ENCODE measurements around the gene MRAS.
A peak's percentile ranks its signal among the peaks of the same experiment; 100 is the strongest.

Gene MRAS

DNA sequence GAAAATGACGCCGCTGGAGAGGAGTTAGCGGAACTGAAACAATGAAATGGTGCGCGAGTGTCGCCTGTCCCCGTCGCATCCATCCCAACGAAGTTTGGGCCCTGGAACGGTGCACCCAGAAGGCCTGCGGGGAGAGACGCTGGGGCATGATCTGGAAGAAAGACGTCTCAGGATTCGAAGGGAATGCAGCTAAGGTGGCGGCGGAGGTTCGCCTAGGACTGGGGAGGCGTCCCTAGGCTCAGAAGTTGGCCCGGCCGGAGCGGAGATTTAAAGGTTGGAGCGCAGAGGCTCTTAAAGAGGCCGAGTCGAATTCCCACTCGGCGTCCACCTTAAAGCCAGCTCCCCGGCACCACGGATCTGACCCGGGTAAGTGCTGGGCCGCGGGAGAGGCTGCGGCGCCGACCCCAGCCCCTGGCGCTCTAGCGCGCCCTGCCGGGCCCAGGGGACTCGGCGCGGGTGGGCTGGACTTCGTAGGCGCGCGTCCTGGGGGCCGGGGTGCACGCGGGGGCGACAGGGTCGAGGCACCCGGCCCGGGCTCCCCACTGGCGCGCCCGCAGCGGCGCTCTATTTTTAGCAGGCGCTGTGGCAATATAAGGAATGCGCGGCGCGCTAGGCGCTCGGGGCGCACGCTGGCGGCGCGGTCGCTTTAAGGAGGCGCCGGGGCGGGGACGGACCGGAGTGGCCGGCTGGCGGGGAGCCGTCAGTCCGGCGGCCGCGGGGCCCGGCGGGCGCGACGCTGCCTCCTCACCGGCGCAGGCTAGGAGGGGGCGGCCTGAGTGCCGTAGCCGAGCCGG is at the start of gene MRAS:
Gene MRAS, plus strand, starts transcription at position 620 of the 794 bp plus-strand sequence. CDS start 24,305 bp downstream, outside the sequence.
- DNase-seq: peak in 52 of 56 donors; percentile 19 to 89 (median 66)

DNA sequence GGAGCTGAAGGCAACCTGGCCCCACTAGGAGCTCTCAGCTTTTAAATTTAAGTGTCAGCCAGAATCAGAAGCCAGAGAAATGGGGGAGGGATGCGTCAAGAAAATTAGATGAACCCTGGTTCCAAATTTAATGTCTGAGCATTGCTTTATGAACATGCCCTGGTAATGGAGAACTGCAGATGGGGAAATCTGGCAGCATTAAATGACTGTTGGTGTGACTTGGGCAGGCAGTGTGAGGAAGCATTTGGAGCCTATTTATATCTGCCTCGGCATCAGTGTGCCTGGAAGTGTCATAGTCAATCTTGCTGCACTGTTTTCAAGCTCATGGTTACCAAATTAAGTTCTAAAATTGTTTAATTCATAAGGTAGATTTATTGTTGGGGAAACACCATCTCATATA is 47.7 kb upstream of the MRAS start:
- peak in 1 of 56 donors; percentile 3 for DNase-seq

DNA sequence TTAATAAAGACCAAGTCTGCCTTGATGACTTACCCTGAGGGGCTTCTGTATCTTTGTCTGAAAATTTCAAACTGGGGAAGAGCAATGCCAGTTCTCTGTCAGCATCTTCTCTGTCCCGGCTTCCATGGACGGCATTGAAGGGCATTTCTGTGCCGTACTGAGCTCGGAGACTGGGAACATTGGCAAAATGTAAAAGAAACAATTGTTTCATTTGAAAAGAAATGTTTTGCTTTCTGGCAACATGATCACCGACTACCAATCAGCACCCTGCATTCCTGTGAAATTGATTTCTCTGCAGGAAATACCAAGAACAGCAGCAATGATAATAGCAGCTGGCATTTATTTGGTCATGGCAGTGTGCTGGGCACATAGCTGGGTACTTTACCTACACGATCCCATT is 44.9 kb upstream of the MRAS start:
- DNase-seq: peak in 9 of 56 donors; percentile 7 to 34 (median 12)

DNA sequence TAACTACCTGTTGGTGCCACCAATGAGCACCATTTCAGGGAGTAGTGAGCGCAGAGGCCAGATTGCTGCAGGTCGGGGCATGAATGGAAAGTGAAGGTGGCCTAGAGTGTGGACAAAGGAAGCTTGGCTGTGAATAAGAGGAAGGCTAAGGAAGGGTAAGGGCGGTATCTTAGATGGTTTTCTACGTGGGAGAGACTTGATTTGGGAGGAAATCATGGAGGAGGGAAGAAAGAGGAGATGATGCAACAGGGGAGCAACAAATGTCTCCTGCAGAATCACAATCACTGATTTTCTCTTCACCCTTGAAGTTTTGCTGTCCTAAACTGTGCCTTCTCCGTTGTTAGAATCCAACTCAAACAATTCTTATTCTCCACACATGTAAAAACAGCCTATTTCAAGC is 40.5 kb upstream of the MRAS start:
- no peak for DNase-seq

DNA sequence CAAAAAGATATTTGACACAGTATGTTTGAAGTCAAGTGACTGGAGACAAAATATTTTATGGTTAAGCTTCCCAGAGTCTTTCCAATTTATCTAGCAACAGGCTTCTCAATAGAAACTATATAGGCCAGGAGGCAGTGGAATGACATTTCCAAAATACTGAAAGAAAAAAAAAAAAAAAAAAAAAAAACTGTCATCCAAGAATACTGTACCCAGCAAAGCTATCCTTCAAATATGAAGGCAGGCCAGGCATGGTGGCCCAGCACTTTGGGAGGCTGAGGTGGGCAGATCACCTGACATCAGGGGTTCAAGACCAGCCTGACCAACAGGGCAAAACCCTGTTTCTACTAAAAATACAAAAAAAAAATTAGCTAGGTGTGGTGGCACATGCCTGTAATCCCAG is 39.6 kb upstream of the MRAS start:
- no peak for DNase-seq

DNA sequence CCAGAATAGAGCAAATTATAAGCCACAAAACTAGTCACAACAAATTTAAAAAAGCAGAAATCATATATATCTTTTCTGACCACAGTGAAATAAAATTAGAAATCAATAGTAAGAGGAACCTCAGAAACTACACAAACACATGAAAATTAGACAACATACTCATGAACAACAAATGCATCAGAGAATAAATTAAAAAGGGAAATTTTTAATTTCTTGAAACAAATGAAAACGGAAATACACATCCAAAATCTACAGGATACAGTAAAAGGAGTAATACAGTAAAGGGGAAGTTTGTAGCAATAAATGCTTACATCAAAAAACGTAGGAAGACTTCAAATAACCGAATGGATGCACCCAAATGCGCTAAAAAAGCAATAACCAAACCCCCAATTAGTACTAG is 37.9 kb upstream of the MRAS start:
- DNase-seq: no peak

DNA sequence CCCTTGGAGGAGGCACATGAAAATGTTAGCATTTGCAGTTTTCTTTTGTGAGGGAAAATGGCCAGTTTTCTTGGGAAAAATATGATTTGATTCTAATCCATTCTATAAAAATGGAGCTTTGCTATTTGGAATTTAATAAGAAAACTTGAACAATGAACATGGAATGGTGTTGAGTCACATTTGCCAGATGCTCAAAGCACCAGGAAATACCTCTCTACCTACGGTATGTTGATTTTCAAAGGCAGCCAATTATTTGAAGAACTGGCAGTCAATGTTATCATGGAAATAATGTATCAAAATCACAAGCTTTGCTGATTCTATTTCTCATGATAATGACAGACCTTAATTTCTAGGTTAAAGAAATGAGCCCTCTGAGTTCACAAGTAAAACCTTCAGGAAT is 33.6 kb upstream of the MRAS start:
- no peak for DNase-seq

DNA sequence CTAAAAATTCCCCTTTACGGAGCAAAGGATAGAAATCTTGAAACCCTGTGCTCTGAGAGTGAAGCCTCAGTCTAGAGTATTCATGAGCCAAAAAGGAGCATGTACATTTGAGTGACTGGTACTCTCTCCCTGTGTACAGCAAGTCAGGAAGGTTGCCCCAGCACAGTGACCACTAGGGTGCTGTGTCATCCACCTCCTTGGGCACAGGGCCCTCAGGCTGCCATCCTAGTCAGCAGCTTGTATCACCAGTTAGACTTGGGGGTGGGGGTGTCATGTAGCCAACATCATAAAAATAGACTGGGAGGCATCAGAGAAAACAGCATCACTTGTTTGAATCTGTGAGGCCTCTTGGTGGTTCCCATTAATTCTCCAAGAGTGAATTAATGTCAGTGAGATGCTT is 30.7 kb upstream of the MRAS start:
- DNase-seq: no peak

DNA sequence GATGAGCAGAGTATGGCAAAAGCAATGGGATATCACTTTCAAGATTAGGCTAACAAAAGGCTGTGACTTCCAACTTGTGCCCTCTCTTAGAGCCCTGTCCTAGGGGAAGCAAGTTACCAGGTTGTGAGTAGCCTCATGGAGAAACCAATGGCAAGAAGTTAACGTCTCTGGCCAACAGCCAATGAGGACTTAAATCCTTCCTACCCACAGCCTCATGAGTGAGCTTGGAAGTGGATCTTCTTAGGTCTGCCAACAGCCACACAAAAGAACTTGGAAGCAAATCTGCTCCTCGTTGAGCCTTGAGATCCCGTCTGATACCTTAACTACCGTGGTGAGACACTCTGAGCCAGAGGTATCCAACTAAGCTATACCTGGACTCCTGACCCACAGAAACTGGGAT is 24.4 kb upstream of the MRAS start:
- DNase-seq: no peak

DNA sequence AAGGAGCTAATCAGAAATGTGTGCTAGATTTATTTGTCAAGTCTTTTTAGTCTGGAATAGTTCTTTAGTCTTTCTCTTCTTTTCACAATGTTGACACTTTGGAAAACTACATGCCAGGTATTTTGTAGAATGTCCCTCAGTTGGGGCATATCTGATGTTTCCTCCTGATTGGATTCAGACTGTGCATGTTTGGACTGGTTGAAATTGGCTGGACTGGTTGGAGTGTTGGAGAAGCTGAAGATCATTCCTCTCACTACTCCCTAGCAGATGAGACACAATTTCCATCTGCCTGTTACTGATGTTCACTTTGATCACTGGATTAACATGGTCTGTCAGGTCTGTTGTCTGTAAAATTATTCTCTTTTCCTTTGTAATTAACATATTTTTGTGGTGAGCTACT is 22.4 kb upstream of the MRAS start:
- no peak for DNase-seq

DNA sequence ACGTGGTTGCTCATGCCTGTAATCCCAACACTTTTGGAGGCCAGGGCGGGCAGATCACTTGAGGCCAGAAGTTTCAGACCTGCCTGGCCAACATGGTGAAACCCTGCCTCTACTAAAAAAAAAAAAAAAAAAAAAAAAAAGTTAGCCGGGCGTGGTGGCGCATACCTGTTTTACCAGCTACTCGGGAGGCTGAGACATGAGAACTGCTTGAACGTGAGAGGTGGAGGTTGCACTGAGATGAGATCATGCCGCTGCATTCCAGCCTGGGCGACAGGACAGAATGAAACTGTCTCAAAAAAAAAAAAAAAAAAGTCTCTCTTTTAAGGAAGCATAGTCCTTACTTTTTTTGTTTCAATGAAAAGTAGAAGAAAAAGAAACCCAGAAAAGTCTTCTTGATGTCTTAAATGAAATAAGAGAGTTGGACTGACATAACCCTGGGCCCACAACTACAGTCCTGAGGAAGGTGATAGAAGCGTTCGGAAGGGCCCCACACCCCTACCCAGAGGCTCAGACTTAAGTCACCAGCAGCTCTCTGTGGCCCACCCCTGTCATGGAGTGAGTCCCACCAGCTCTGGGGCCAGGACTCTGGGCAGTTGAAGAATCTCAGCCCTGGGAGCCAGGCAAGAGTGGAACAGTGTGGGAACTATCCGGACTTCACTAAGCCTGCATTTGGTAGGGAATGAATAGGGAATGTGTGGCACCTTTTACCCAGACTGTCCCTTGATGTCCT is 21.3 kb upstream of the MRAS start:
- DNase-seq: no peak

DNA sequence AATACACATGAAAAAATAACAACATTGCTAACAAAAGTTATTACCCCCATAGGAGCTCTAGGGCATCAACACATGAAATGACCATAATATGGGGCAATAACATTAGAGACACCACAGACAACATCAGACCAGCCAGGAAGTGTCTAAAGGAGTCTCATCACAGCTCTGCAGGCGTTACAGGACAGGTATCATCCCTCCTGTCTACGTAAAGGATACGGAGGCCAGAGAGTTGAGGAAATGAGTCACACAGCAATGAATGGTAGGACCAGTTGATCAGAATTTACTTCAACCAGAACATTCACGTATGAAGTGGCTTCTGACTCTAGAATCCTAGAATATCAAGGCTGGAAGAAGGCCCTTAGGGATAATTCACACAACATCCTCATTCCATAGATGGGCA is 20.5 kb upstream of the MRAS start:
- no peak for DNase-seq

DNA sequence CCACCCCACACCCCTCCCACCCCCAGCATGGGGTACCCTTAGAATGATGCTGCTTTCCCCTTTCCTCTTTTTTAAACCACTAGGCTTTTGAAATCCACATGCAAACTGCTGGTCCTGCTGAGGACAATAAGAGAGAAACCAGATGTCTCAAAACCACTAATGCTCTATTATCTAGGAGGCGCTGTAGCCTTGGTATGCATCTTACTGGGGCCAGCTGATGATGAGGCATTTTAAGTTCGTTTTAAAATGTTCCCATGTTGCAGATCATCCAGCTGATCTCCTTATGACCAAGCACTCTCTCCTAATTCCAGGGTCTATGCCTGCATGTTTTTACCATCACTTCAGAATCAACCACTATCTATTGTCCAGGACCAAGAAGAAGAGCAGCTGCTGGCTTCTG is 20.0 kb upstream of the MRAS start:
- DNase-seq: no peak

DNA sequence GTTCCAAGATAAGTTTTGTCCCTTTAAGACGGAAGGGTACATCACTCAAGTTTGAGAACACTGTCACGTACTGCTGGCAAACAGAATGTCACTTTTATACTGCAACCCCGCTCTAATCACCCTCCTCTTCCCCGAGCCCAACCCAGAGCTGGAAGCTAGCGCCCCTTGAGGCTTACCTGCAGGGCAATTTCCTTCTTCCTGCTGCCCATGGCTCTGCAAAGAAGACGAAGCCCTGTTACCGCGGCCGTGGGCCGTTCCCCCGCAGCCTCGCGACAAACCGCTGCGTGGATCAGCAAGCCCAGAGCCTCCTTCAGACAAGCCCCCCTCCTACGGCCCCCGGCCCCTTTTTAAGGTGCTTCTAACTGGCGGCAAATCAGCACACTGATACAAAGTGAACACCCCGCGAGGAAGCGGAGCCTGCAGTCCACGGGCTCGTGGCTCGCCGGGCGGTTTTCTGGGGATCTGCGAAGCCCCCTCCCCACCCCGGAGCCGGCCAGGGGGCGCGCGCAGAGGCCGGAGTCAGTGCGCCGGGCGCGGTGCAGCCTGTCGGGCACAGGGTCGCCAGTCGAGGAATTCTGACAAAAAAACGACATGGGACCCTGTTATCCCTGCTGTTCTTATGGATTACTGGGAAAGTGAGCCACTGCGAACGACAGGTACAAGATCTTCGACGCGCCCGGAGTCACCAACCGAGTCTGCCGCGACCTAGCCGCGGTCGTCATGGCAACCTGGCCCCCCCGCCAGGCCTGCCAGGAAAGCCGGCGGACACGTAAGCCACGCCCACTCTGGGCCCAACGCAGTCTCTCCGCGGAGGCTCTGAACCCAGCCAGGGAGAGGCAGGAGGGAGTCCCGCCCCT is 19.0 kb upstream of the MRAS start, which contains the start of gene NME9:
Gene NME9, minus strand, starts transcription at position 725 of the 857 bp plus-strand sequence. Its CDS starts 516 bp downstream, at position 209.
- peak; percentile 25 to 95 (median 80) for DNase-seq

DNA sequence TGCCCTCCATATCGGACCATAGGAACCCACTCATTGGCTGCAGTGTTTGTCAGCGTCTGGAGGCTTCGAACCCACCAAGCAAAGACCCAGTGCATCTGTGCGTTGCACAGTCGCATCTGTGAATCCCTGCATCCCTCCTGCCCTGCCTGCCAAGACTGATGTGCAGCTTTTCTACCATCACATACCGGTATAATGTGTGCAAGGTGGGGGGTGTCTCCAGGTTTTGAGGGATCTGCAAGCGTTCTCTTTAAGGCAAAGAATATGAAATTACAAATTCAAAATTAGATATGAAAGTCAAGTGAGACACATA is 18.4 kb upstream of the MRAS start:
- DNase-seq: no peak

DNA sequence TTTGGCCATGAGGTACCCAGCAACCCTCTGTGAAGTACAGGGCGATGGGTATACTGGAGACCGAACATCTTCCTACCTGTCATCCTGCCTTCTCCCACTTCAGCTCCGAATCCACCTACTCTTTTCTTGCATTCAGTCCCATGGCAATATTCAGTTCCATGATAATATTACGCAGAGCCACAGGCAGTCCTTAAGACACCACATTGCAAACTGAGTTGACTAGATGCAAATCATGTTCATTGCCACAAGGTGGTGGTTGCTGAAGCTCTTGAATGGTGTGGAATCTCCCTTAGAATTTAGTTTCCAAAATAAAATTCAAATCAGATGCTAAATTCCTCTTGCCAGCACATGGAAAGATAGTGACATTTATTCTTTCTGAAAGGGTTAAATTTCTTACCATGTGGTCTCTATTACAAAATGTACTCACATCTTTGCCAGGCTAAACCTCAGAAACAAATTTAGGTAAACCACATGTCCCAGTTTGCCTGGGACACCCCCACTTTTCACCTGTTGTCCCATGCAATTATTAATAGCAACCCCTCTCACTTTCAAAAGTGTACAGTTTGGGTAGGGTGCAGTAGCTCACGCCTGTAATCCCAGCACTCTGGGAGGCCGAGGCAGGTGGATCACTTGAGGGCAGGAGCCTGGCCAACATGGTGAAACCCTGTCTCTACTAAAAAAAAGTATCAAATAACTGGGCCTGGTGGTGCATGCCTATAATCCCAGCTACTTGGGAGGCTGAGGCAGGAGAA is 17.1 kb upstream of the MRAS start:
- DNase-seq: peak in 1 of 56 donors; percentile 19

DNA sequence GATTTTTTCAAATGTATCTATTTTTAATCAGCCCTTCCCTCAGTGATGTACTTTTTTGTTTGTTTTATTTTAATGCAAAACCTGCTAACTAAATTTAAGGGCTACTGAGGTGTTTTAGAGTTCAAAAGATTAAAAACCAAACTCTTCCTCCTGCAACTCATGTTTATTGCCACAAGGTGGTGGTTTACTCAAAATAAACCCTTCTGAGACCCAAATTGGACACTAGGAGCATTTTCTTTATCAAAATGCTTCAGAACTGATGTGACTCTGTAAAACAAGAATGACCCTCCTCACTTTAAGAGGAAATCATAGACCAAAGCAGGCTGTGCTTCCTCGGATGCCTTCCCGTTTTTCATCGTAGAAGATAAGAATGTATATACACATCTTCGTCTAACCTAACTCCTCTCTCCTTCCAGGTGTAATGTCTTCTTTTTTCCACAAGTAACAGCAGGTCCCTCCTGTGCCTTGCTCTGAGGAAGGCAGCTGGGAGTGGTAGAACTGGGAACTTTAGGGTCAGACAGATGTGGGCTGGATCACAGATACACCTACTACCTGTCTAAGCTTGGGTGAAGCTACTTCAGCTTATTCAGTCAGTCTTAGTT is 15.8 kb upstream of the MRAS start:
- no peak for DNase-seq

DNA sequence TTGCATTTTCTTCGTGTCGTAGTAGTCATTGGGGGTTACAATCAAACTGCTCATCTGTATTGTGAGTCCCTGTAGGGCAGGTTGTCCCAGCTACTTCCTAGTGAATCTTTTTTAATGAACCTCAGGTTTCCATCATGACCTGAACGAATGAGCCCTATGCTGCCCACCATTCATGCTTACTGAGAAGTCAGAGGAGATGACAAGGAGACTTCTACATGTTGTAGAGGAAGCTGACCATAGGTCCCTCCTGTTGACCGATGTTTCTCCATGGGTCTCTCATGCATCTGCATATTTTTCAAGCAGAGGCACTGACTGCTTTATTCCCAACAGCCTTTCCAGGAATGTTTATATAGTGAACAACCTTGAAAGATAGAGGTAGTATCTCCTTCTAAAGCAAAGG is 13.8 kb upstream of the MRAS start:
- DNase-seq: no peak

DNA sequence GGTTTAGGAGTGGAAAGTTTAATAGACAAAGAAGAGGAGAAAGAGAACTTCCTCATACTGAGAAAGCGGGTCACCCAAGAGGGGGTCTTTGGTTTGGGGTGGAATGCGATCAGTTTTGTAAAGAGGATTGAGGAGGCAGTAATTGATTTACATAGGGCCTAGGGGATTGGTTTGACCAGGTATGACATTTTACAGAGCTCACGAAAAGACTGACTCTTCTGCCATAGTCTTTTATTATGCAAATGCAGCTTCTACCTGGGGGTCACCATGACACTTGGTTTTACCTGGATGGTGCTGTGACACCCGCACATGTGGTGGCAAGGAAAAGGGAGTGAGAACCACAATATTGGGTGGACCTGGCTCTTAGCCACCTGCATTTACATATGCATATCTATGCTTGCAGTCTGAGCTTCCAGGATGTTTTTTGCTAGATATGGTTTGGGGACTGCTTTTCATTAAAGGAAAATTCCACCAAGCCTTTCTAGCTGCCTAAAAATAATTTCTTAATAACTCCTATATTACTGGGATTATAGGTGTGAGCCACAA is 11.9 kb upstream of the MRAS start:
- no peak for DNase-seq

DNA sequence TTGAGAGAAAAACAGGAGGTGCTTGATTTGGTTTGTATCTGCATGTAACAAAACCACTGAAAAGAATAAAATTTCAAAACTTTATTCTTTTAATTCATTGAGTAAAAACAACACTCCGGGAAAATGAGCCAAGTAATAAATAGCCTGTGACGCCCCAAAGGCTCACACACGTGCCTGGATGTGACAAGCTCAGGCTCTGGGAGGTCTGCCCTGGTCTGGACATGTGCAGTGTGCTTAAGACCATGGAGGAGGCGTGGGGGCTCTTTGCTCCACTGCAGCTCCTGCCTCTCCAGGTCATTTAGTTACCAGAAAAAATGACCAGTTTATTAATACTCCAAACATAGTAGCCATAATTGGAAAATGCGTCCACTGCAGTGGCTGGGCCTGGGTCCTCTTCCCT is 10.1 kb upstream of the MRAS start:
- DNase-seq: no peak

DNA sequence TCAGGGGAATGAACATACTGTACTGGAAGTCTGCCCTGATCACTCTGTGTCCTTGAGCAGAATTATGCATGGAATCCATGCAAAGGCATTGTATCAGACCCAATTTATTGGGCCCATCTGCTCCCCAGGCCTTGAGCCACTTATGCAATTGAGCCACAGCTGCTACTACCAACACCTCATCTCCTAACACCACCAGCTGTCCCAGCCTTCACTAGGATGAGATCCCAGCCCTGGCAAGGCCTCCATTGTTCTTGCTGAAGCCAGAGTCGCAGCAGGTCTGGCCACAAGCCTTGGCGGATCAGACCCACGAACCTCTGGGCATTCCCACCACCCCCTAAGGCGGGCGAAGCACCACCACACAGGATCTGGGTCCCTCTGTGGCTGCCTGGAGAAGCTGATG is 9.6 kb upstream of the MRAS start:
- no peak for DNase-seq
